Measurements from ENCODE around the gene AMZ1.
A peak's percentile ranks its signal among the peaks of the same experiment; 100 is the strongest.

AMZ1 gene

GRCh38 chr7:2754912-2755311 is 66.9 kb downstream of the AMZ1 start:
- H3K4me1 ChIP-seq (ENCODE audit: control insufficient read depth, insufficient read depth, low read length): peaks cover 34% of the 10 kb centered on the region
- H3K9ac ChIP-seq (ENCODE audit: low read depth, low read length): no peak overlapping the region
- no peaks in the 10 kb centered on the region for H3K27me3 ChIP-seq (ENCODE audit: control insufficient read depth, insufficient read depth, low read length)
- H3K4me2 ChIP-seq (ENCODE audit: low read length): no peak overlapping the region
- H3K36me3 ChIP-seq (ENCODE audit: insufficient read depth, low read length): no peaks in the 10 kb centered on the region
- no peak overlapping the region for H3K4me3 ChIP-seq (ENCODE audit: low read length)
- H3K9me3 ChIP-seq (replicated peaks; ENCODE audit: low read length): no peaks in the 10 kb centered on the region

GRCh38 chr7:2755531-2755930 is 67.5 kb downstream of the AMZ1 start:
- H3K4me1 ChIP-seq (ENCODE audit: control insufficient read depth, insufficient read depth, low read length): peaks cover 40% of the 10 kb centered on the region
- no peaks in the 10 kb centered on the region for H3K9me3 ChIP-seq (replicated peaks; ENCODE audit: low read length)
- no peaks in the 10 kb centered on the region for H3K27me3 ChIP-seq (ENCODE audit: control insufficient read depth, insufficient read depth, low read length)
- no peak overlapping the region for H3K9ac ChIP-seq (ENCODE audit: low read depth, low read length)
- no peak overlapping the region for H3K4me3 ChIP-seq (ENCODE audit: low read length)
- no peak overlapping the region for H3K4me2 ChIP-seq (ENCODE audit: low read length)
- H3K36me3 ChIP-seq (ENCODE audit: insufficient read depth, low read length): no peaks in the 10 kb centered on the region

GRCh38 chr7:2757361-2757903 is 69.4 kb downstream of the AMZ1 start:
- Histone ChIP-seq H3K4me2 (ENCODE audit: low read length) (peak overlapping the region; percentile 78), H3K9me3 (replicated peaks; ENCODE audit: low read length) (no peaks in the 10 kb centered on the region), H3K36me3 (ENCODE audit: insufficient read depth, low read length) (no peaks in the 10 kb centered on the region), H3K4me3 (ENCODE audit: low read length) (peak overlapping the region; percentile 54), H3K9ac (ENCODE audit: low read depth, low read length) (peak overlapping the region; percentile 47), H3K27me3 (ENCODE audit: control insufficient read depth, insufficient read depth, low read length) (no peaks in the 10 kb centered on the region), H3K4me1 (ENCODE audit: control insufficient read depth, insufficient read depth, low read length) (peaks cover 59% of the 10 kb centered on the region)

GRCh38 chr7:2757904-2758672 is 70.1 kb downstream of the AMZ1 start:
- peak overlapping the region; percentile 69 for H3K9ac ChIP-seq (ENCODE audit: low read depth, low read length)
- H3K4me1 ChIP-seq (ENCODE audit: control insufficient read depth, insufficient read depth, low read length): peaks cover 66% of the 10 kb centered on the region
- peak overlapping the region; percentile 78 for H3K4me2 ChIP-seq (ENCODE audit: low read length)
- H3K36me3 ChIP-seq (ENCODE audit: insufficient read depth, low read length): no peaks in the 10 kb centered on the region
- H3K9me3 ChIP-seq (replicated peaks; ENCODE audit: low read length): no peaks in the 10 kb centered on the region
- no peaks in the 10 kb centered on the region for H3K27me3 ChIP-seq (ENCODE audit: control insufficient read depth, insufficient read depth, low read length)
- H3K4me3 ChIP-seq (ENCODE audit: low read length): peak overlapping the region; percentile 50

DNA sequence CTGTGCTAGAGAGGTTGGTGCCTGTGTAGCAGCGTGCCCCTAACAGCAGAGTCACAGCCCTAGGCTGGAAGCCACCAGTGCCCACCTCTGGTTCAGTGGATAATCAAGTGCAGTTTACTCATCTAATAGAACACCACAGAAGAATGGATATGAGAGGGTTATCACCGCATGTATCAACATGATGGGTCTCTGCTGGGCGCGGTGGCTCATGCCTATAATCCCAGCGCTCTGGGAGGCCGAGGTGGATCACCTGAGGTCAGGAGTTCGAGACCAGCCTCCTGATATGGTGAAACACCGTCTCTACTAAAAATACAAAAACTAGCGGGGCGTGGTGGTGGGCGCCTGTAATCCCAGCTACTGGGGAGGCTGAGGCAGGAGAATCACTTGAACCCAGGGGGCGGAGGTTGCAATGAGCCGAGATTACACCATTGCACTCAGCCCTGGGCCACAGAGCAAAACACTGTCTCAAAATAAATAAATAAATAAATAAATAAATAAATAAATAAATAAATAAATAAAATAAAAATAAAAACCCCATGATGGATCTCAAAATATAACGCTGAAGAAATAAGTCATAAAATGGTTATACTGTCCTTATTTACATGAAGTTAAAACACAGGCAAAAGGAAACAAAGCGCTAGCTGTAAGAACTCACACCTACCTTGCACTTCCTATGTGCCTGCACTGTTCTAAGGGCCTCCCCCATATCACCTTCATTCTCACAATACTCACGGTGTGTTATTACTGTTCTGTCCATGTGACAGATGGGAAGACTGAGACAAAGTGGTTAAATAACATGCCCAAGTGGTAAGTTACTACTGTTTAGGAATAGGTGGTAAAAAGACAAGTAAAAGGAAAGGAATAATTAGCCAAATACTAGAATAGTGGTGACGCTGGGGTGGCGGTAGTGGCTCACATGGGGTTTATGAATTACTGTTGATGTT is 70.9 kb downstream of the AMZ1 start:
- peaks cover 74% of the 10 kb centered on the region for H3K4me1 ChIP-seq (ENCODE audit: control insufficient read depth, insufficient read depth, low read length)
- peak overlapping the region; percentile 78 for H3K4me2 ChIP-seq (ENCODE audit: low read length)
- no peaks in the 10 kb centered on the region for H3K9me3 ChIP-seq (replicated peaks; ENCODE audit: low read length)
- H3K36me3 ChIP-seq (ENCODE audit: insufficient read depth, low read length): no peaks in the 10 kb centered on the region
- H3K4me3 ChIP-seq (ENCODE audit: low read length): peak overlapping the region; percentile 50
- no peaks in the 10 kb centered on the region for H3K27me3 ChIP-seq (ENCODE audit: control insufficient read depth, insufficient read depth, low read length)
- H3K9ac ChIP-seq (ENCODE audit: low read depth, low read length): peak overlapping the region; percentile 69

DNA sequence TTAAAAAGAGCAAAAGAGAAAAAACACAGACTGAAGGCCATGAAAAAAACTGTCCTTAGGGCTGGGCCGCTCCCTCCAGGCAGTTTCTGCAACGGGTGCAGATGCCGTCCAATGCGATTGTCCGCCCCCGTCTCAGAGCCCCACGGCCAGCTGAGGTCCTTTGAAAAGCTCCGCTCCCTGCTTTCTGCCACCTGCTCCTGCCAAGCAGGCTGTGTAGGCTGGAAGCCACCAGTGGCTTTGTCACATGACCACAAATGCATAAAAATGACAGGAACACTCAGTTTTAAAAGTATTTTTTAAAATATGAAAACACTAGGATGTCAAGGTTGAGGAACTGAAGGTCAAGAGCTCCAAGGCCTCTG is 71.7 kb downstream of the AMZ1 start:
- peak overlapping the region; percentile 12 for H3K4me3 ChIP-seq (ENCODE audit: low read length)
- peak overlapping the region; percentile 71 for H3K4me2 ChIP-seq (ENCODE audit: low read length)
- no peaks in the 10 kb centered on the region for H3K36me3 ChIP-seq (ENCODE audit: insufficient read depth, low read length)
- H3K4me1 ChIP-seq (ENCODE audit: control insufficient read depth, insufficient read depth, low read length): peaks cover 74% of the 10 kb centered on the region
- no peaks in the 10 kb centered on the region for H3K27me3 ChIP-seq (ENCODE audit: control insufficient read depth, insufficient read depth, low read length)
- H3K9me3 ChIP-seq (replicated peaks; ENCODE audit: low read length): no peaks in the 10 kb centered on the region
- H3K9ac ChIP-seq (ENCODE audit: low read depth, low read length): peak overlapping the region; percentile 45

DNA sequence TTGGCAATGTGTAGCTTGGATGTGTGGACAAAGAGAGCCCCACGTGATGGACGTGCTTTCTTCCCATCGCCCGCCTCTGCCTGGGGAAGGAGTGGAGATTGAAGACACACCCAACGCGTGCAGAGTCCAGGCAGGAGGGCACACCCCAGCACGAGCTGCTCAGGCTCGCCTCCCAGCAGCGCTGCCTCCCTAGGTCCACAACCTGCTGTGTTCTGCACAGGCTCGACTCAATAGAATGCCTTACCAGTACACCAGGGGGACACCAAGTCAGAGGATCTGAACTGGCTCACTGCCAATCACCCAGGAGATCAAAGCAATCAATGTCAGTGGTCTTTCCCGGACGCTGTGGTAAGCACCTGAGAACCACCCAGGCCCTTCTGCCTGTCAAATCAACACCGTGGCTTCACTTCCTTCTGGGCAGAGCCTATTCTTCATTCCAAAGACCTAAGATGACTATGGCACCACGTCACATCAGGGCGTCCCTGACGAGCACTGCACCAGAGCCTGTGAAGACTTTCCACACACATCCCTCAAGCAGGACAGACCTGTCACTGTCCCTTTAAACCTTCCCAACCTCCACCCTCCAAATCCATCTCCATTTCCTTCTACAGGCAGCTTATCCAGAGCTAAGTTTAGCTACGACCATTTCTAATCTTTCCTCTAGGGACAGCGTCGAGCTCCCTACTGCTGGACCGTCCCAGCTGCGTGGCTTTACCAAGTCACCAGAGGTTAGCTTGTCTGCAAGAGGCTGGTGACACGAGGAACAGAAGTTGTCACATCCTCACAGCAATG is 72.3 kb downstream of the AMZ1 start:
- Histone ChIP-seq H3K4me1 (ENCODE audit: control insufficient read depth, insufficient read depth, low read length) (peaks cover 74% of the 10 kb centered on the region), H3K4me3 (ENCODE audit: low read length) (peak overlapping the region; percentile 31), H3K4me2 (ENCODE audit: low read length) (peak overlapping the region; percentile 71), H3K36me3 (ENCODE audit: insufficient read depth, low read length) (no peaks in the 10 kb centered on the region), H3K27me3 (ENCODE audit: control insufficient read depth, insufficient read depth, low read length) (no peaks in the 10 kb centered on the region), H3K9me3 (replicated peaks; ENCODE audit: low read length) (no peaks in the 10 kb centered on the region), H3K9ac (ENCODE audit: low read depth, low read length) (peak overlapping the region; percentile 45)

- Histone ChIP-seq H3K36me3 (ENCODE audit: insufficient read depth, low read length) (no peaks in the 10 kb centered on the region), H3K4me2 (ENCODE audit: low read length) (peak overlapping the region; percentile 71), H3K9me3 (replicated peaks; ENCODE audit: low read length) (no peaks in the 10 kb centered on the region), H3K4me3 (ENCODE audit: low read length) (peak overlapping the region; percentile 31), H3K4me1 (ENCODE audit: control insufficient read depth, insufficient read depth, low read length) (peaks cover 74% of the 10 kb centered on the region), H3K27me3 (ENCODE audit: control insufficient read depth, insufficient read depth, low read length) (no peaks in the 10 kb centered on the region), H3K9ac (ENCODE audit: low read depth, low read length) (peak overlapping the region; percentile 43)
These were observed 73.2 kb downstream of the AMZ1 start for GRCh38 chr7:2761131-2761624.

DNA sequence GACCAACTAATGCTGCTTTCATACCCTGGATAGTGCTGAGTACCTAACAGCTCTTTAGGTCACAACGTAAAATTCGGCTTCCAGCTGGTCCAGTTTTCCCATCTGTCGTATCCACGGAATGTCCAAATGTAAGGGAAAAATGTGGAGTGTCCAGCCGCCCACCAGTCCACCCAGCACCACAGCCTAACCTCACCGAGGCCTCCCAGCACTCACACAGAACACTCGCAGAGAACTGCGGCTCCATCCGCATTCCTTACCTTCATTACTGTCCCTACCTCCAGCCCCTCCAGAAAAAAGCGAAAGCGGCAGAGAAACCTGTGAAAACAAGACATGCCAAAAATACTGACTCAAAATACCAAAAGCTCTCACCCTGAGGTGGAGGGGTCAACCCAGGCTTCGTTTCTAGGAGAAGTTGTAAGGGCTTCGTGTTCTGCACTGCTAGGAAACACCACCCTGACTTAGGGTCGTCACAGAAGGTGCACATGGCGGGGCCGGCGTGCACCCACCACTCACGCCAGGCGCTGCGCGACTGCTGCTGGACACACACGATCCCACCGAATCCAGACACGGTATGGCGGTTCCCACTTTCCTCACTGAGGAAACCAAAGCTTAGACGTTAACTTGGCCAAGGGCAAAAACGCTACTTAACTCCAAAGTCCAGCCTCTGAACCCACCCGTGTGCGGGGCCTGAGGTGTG is 73.9 kb downstream of the AMZ1 start:
- Histone ChIP-seq H3K4me2 (ENCODE audit: low read length) (peak overlapping the region; percentile 71), H3K36me3 (ENCODE audit: insufficient read depth, low read length) (no peaks in the 10 kb centered on the region), H3K4me1 (ENCODE audit: control insufficient read depth, insufficient read depth, low read length) (peaks cover 67% of the 10 kb centered on the region), H3K27me3 (ENCODE audit: control insufficient read depth, insufficient read depth, low read length) (no peaks in the 10 kb centered on the region), H3K9ac (ENCODE audit: low read depth, low read length) (peak overlapping the region; percentile 43), H3K9me3 (replicated peaks; ENCODE audit: low read length) (no peaks in the 10 kb centered on the region), H3K4me3 (ENCODE audit: low read length) (no peak overlapping the region)

DNA sequence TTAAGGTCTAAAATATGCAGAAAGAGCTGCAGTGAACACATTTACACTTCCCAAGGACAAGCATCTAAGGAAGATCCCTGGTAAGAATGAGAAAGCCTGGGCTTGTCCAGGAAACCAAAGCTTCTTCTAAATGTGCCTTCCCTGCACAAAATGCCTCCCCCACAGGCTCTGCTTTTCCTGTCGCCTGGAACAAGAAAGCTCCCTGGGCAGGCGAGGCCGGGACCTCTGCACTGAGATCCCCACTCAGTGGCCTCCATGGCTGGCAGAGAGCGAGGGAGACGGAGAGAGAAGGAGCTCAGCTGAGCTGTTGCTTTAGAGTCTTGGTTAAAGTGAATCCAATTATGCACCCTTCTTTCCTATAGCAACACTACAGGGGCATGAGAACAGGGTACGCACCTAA is 75.6 kb downstream of the AMZ1 start:
- no peaks in the 10 kb centered on the region for H3K9me3 ChIP-seq (replicated peaks; ENCODE audit: low read length)
- H3K36me3 ChIP-seq (ENCODE audit: insufficient read depth, low read length): no peaks in the 10 kb centered on the region
- H3K4me2 ChIP-seq (ENCODE audit: low read length): peak overlapping the region; percentile 49
- peak overlapping the region; percentile 46 for H3K9ac ChIP-seq (ENCODE audit: low read depth, low read length)
- no peak overlapping the region for H3K4me3 ChIP-seq (ENCODE audit: low read length)
- no peaks in the 10 kb centered on the region for H3K27me3 ChIP-seq (ENCODE audit: control insufficient read depth, insufficient read depth, low read length)
- H3K4me1 ChIP-seq (ENCODE audit: control insufficient read depth, insufficient read depth, low read length): peaks cover 53% of the 10 kb centered on the region
